Articular chondrocyte of knee joint (primary cell): ENCODE measurements around the gene TEX11. TPM values are rescaled to one million over a fixed set of nuclear protein-coding genes. Genes with fewer than 3 reads are reported as not detected.

ENCODE experiments used
- small RNA-seq: library from RNA; depleted of rRNA; stranded (forward); fragments of <200 nt; gene quantifications from one replicate; pipeline ENCODE3, GENCODE V24; 2012
- total RNA-seq: library from RNA; depleted of rRNA; stranded (reverse); fragments of >200 nt; gene quantifications from 2 replicates; pipeline ENCODE4 v1.2.3, GENCODE V29; 2012

Gene TEX11
- total RNA-seq, result under 0.01 TPM in 1 of 2 replicates, not detected in the other

DNA sequence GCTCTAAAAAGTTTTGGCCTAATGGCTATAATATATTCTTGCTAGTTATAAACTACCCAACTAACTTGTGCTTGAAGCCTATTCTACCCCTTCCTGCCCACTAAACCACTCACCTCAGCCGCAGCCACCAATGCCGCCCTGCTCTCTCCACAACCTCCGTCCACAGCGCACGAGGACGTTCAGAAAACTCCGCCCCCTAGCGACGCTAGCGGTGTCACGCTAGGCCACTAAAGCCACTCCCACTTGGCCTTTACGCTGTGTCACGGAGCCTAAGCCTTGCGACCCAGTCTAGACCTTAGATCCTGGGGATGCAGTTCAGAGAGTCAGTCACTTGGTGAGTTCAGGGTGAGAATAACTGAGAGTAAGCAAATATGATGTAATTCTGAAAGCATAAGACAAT is at the start of gene TEX11:
TSS of gene TEX11 (minus strand) at position 171 of the 400 bp plus-strand sequence. CDS start 922 bp downstream, outside the sequence.

Small RNAs within 50 kb of the gene (small RNA-seq; reads per million reads assigned to genes)
- gene SNORD3E, result not detected

Other genes starting within 250 kb of the TEX11 start
- not detected in 2 replicates for gene SLC7A3, start 22.4 kb upstream of the TEX11 start, total RNA-seq
- 63.9 and 68.9 TPM in 2 replicates for gene SNX12, start 159.6 kb upstream of the TEX11 start, total RNA-seq
- 3.4 and 4.8 TPM in 2 replicates for gene FOXO4, start 187.1 kb upstream of the TEX11 start, total RNA-seq
- not detected in 2 replicates for gene CXorf65, start 198.0 kb upstream of the TEX11 start, total RNA-seq
- gene IL2RG, start 202.9 kb upstream of the TEX11 start, total RNA-seq, result 0.13 and 0.32 TPM in 2 replicates
- gene MED12, start 209.9 kb upstream of the TEX11 start, total RNA-seq, result 21.6 and 23.3 TPM in 2 replicates
- gene NLGN3, start 236.1 kb upstream of the TEX11 start, total RNA-seq, result 0.22 and 0.26 TPM in 2 replicates